Psoas muscle (tissue), 8 donors: ENCODE results near the gene CHST11. TPM values are rescaled to one million over a fixed set of nuclear protein-coding genes. Genes with fewer than 3 reads are reported as not detected.

Source experiments
- ATAC-seq, 4 donors: fragments of 200-7000 bp; cut with Tn5 transposase; one replicate each; pipeline ENCODE4 v1.9.1; 2020; ENCODE audit warnings: moderate library complexity in 3 of 4, mild to moderate bottlenecking in 2 of 4
- DNase-seq, 2 donors: peaks; one replicate each; pipeline ENCODE4 v3.0.0-alpha.2; 2020
- H3K27ac ChIP-seq: fragments of 200-600 bp; one replicate; pipeline ENCODE4 v1.8.0; 2022
- H3K27me3 ChIP-seq, 3 donors: fragments of 200-600 bp in 1 of 3; one replicate each; pipeline versions ENCODE4 v1.6.1 to v1.8.0; 2013 to 2022; ENCODE audit warnings: low read length in 2 of 3, mild to moderate bottlenecking in 2 of 3, moderate library complexity in 1 of 3; ENCODE audit not compliant: insufficient read depth in 3 of 3
- H3K36me3 ChIP-seq, 2 donors: fragments of 200-600 bp in 1 of 2; one replicate each; pipeline versions ENCODE4 v1.6.1 to v1.8.0; 2013 to 2022; ENCODE audit warnings: low read depth in 1 of 2, mild to moderate bottlenecking in 1 of 2, moderate library complexity in 1 of 2; ENCODE audit not compliant: insufficient read depth in 1 of 2
- H3K4me1 ChIP-seq: fragments of 200-600 bp; one replicate; pipeline ENCODE4 v1.8.0; 2022
- H3K4me3 ChIP-seq: fragments of 200-600 bp; one replicate; pipeline ENCODE4 v1.8.0; 2022; ENCODE audit warnings: mild to moderate bottlenecking
- H3K9me3 ChIP-seq: fragments of 200-600 bp; one replicate; pipeline ENCODE4 v1.8.0; 2022
- CTCF ChIP-seq: fragments of 200-600 bp; IDR thresholded peaks from one replicate; pipeline ENCODE4 v1.8.0; 2022; ENCODE audit warnings: antibody characterized with exemption
- WGBS, 3 donors: extraction: QIAGEN DNeasy Blood & Tissue Kit; methylation state at CpG; one replicate each; pipeline versions ENCODE4 v1.1.6 to v1.1.7; 2013; 5-methylcytosine and 5-hydroxymethylcytosine counted together
- intact Hi-C, 2 donors: fragments of 100-400 bp; cut with DNase I; formaldehyde crosslinking; loops; one replicate each; pipeline versions ENCODE4 v1.11.0 to v1.14.2; 2022
- polyA plus RNA-seq, 3 donors: library from polyadenylated mRNA; stranded (reverse); fragments of 200-250 nt; gene quantifications; one replicate each; pipeline ENCODE4 v1.2.3, GENCODE V29; 2013
- total RNA-seq, 4 donors: library from RNA; stranded (reverse); fragmentation: NEBNext Ultra II Directional in 2 of 4; extraction: Animal tissue kit (Norgen Biotek cat#: 25700) in 2 of 4; gene quantifications; one replicate each; pipeline versions ENCODE4 v1.2.1 to v1.2.4, GENCODE V29; 2021 to 2023
- donor health status: healthy with polysubstance abuse.
- donor health status: DM: no; HTN: no; CAD: no; lungs with moderate emphysema.
- donor health status: Bipolar disorder and iron deficiency.
- donor health status: healthy.
- donor health status: DM: yes; HTN: yes; CAD: no.
- donor health status: DM: no; HTN: no; CAD: no.
- donor health status: DM: no; HTN: no; CAD: no.
- donor health status: DM: yes; HTN: yes; CAD: no.

CHST11 gene
- total and polyA plus RNA-seq, 7 donors: 0.52 to 1.6 (median 1.0) TPM

GRCh38 chr12:104707794-104708558 lies 251.2 kb downstream of the CHST11 start:
- Histone ChIP-seq H3K4me1 (no peaks in the 10 kb centered on the region), H3K27ac (no peak overlapping the region), H3K27me3 (no peaks in the 10 kb centered on the region), H3K9me3 (no peaks in the 10 kb centered on the region), H3K36me3 (no peaks in the 10 kb centered on the region), H3K4me3 (no peak overlapping the region)
- DNase-seq: no peak
- intact Hi-C loops: no loop called here
- no peak for ATAC-seq
- 85 to 91% (median 90%) methylated on average over 9 of the region's 9 CpGs for WGBS, 3 donors
- TF ChIP-seq CTCF: no peak

GRCh38 chr12:104708891-104709290 lies 252.1 kb downstream of the CHST11 start:
- H3K36me3 ChIP-seq: no peaks in the 10 kb centered on the region

GRCh38 chr12:104709692-104710435 lies 253.1 kb downstream of the CHST11 start:
- Histone ChIP-seq H3K9me3 (no peaks in the 10 kb centered on the region), H3K36me3 (no peaks in the 10 kb centered on the region), H3K27me3 (no peaks in the 10 kb centered on the region), H3K27ac (no peak overlapping the region), H3K4me1 (no peaks in the 10 kb centered on the region), H3K4me3 (no peak overlapping the region)
- DNase-seq (no peak), ATAC-seq (no peak)
- intact Hi-C loops: no loop called here
- 73 to 80% (median 78%) methylated on average over 9 of the region's 9 CpGs for WGBS, 3 donors
- TF ChIP-seq CTCF: no peak

More at GRCh38 chr12:104708891-104709290, 252.1 kb downstream of the CHST11 start:
- 92 to 93% (median 92%) methylated on average over 7 of the region's 7 CpGs for WGBS, 3 donors
- intact Hi-C loops: no loop called here
- no peak for ATAC-seq
- no peaks in the 10 kb centered on the region for H3K27me3 ChIP-seq
- H3K4me1 ChIP-seq: no peaks in the 10 kb centered on the region
- H3K9me3 ChIP-seq: no peaks in the 10 kb centered on the region
- DNase-seq: no peak
- no peak overlapping the region for H3K27ac ChIP-seq
- H3K4me3 ChIP-seq: no peak overlapping the region
- no peak for TF ChIP-seq CTCF

- H3K4me1 ChIP-seq: no peaks in the 10 kb centered on the region
- no peak for TF ChIP-seq CTCF
- ATAC-seq (peak in 1 of 4 donors; percentile 61), DNase-seq (no peak)
- intact Hi-C loops: no loop called here
- no peak overlapping the region for H3K4me3 ChIP-seq
- H3K9me3 ChIP-seq: no peaks in the 10 kb centered on the region
- WGBS, 3 donors: 18 to 33% (median 22%) methylated on average over 8 of the region's 8 CpGs
- H3K27ac ChIP-seq: no peak overlapping the region
- no peaks in the 10 kb centered on the region for H3K27me3 ChIP-seq
- no peaks in the 10 kb centered on the region for H3K36me3 ChIP-seq
Observed at GRCh38 chr12:104710940-104711689, 254.4 kb downstream of the CHST11 start.
